ENCODE results near the gene CASP3.
"Not testable (repeated sequence)": the region's sequence is repeated elsewhere in the genome, so short reads cannot be mapped to it uniquely, and the experiment has no call there.

DNA sequence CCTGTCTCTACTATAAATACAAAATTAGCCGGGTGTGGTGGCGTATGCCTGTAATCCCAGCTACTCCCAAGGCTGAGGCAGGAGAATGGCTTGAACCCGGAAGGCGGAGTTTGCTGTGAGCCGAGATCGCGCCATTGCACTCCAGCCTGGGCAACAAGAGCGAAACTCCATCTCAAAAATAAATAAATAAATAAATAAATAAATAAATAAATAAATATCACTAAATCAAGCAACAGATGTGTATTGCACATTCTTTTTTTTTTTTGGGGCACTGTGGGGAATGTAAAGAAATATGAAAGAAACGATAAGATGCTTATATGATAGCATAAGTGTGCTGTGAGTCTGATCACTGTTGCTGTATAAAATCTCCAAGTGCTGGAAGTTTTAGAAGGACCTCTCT lies 8.6 kb upstream of the CASP3 start:
- TF ChIP-seq POLR2A, POLR2AphosphoS5, TAF1 (IDR thresholded peaks at IDR 0.05; ENCODE audit: low read depth, low read length): not testable (repeated sequence)

Measured in GM12891 (cell line).